Measurements from ENCODE around the gene STK32A. TPM values are rescaled to one million over a fixed set of nuclear protein-coding genes. Genes with fewer than 3 reads are reported as not detected.
A peak's percentile ranks its signal among the peaks of the same experiment; 100 is the strongest.

STK32A gene
- total RNA-seq, 1 experiment from 2014 or later: 1.3 TPM

DNA sequence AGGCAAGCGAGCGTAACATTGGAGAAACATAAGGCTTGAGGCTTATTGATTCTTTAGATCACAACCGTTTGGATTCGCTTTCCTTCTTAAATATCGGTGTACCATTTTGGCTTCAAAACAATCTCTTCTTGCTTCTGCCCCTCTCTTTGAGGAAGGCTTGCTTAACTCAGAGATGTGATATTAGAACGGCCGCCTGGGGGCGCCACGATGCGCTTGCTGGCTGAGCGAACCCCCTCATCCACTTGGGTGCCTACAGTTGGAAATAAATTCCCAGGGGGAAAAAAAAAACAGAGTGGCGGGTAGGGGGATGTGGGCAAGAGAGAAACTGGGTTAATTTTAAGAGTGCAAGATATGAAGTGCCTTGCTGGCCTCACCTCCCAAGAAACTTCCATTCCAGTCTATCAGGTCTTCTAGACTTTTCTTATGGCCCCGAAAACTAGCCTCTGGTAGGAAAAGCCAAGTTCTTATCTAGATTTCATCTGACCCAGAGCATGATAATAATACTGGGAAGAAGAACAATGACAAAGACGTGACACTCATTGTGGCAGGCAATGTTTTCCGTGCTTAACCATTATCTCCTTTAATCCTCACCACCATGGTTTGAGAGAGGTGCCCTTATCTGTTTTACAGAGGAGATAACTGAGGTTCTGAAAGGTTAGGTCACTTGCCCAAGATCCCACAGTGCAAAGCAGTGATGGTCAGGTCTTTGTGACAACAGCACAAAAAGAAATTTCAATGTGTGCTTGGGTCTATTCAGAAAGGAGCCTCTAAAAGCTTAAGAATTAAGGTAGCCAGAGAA, 159.2 kb downstream of the STK32A start:
- no peaks in the 10 kb centered on the region for H3K27me3 ChIP-seq (ENCODE audit: insufficient read depth, low read length)
- no peak overlapping the region for H3K4me2 ChIP-seq (ENCODE audit: insufficient read depth, insufficient read length, low read length)
- H2BK5ac ChIP-seq (ENCODE audit: insufficient read length, low read length): no peak overlapping the region
- H4K8ac ChIP-seq (replicated peaks; ENCODE audit: insufficient read length, low read depth, low read length): no peak overlapping the region
- H3K4ac ChIP-seq (ENCODE audit: low read depth, low read length): no peak overlapping the region
- H4K91ac ChIP-seq (ENCODE audit: insufficient read length, low read depth, low read length): no peak overlapping the region
- H3K14ac ChIP-seq (ENCODE audit: insufficient read depth, low read length): no peak overlapping the region
- no peak overlapping the region for H3K18ac ChIP-seq (ENCODE audit: insufficient read length, low read depth, low read length)
- H3K9ac ChIP-seq (ENCODE audit: extremely low read depth, insufficient read length, low read length): no peak overlapping the region
- H2AK5ac ChIP-seq (ENCODE audit: insufficient read length, low read length): no peak overlapping the region
- no peak overlapping the region for H3K27ac ChIP-seq (ENCODE audit: insufficient read length, low read depth, low read length)
- H2BK15ac ChIP-seq (ENCODE audit: low read depth, low read length): no peak overlapping the region
- Mint-ChIP-seq H3K27ac (peak overlapping the region in 2 of 3 experiments; percentile 29 to 81; a peak in 4 of 7 replicates), H3K4me1 (peaks cover 28 to 48% of the 10 kb centered on the region in 2 experiments), H3K4me3 (no peak overlapping the region), H3K9me3 (no peaks in the 10 kb centered on the region), H3K36me3 (ENCODE audit: insufficient read depth in 1 of 3, low read depth in 3 of 3) (peaks cover 53 to 87% (median 79%) of the 10 kb centered on the region in 3 experiments), H3K27me3 (ENCODE audit: low read depth) (peaks cover 2% of the 10 kb centered on the region; the same call in 1 of the 2 replicates)
- peak; percentile 58 for DNase-seq
- H2BK20ac ChIP-seq (ENCODE audit: low read depth, low read length, poor library complexity, severe bottlenecking): no peak overlapping the region
- no peak overlapping the region for H2AFZ ChIP-seq (ENCODE audit: low read length)
- no peaks in the 10 kb centered on the region for H3K4me1 ChIP-seq (ENCODE audit: insufficient read depth, low read length)
- no peaks in the 10 kb centered on the region for H3K79me2 ChIP-seq (ENCODE audit: insufficient read depth, low read length)
- no peaks in the 10 kb centered on the region for H4K20me1 ChIP-seq (ENCODE audit: control insufficient read depth, insufficient read depth, insufficient read length)
- no peak overlapping the region for H3T11ph ChIP-seq (ENCODE audit: low read length)
- H3K79me1 ChIP-seq (ENCODE audit: insufficient read depth, low read depth, low read length, poor library complexity, severe bottlenecking): no peaks in the 10 kb centered on the region
- TF ChIP-seq, protein P1, sequence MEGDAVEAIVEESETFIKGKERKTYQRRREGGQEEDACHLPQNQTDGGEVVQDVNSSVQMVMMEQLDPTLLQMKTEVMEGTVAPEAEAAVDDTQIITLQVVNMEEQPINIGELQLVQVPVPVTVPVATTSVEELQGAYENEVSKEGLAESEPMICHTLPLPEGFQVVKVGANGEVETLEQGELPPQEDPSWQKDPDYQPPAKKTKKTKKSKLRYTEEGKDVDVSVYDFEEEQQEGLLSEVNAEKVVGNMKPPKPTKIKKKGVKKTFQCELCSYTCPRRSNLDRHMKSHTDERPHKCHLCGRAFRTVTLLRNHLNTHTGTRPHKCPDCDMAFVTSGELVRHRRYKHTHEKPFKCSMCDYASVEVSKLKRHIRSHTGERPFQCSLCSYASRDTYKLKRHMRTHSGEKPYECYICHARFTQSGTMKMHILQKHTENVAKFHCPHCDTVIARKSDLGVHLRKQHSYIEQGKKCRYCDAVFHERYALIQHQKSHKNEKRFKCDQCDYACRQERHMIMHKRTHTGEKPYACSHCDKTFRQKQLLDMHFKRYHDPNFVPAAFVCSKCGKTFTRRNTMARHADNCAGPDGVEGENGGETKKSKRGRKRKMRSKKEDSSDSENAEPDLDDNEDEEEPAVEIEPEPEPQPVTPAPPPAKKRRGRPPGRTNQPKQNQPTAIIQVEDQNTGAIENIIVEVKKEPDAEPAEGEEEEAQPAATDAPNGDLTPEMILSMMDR (conservative IDR thresholded peaks at IDR 0.05): peak; percentile 83
- no peaks in the 10 kb centered on the region for H3K23me2 ChIP-seq (ENCODE audit: insufficient read length, low read depth, low read length, poor library complexity, severe bottlenecking)
- no peak overlapping the region for H3K23ac ChIP-seq (ENCODE audit: insufficient read length, low read depth, low read length)
- no CpG with 5 or more reads among the region's 15 CpGs for WGBS (ENCODE audit: extremely low coverage, insufficient read length, low lambda C conversion rate)
- H3K56ac ChIP-seq (ENCODE audit: insufficient read length, low read depth, low read length): no peak overlapping the region
- no peak overlapping the region for H4K5ac ChIP-seq (ENCODE audit: insufficient read length, low read depth, low read length)
- no peak overlapping the region for H2BK12ac ChIP-seq (ENCODE audit: insufficient read length, low read depth, low read length)
- no peak overlapping the region for H2BK120ac ChIP-seq (ENCODE audit: low read depth, low read length, poor library complexity, severe bottlenecking)
- H3K9me3 ChIP-seq (ENCODE audit: control insufficient read depth, low read depth, low read length): no peaks in the 10 kb centered on the region

Measured in H9 (cell line).